Adrenal gland (tissue), 12 donors: ENCODE measurements around the gene ISY1. TPM values are rescaled to one million over a fixed set of nuclear protein-coding genes. Genes with fewer than 3 reads are reported as not detected.
"Not testable (repeated sequence)": the region's sequence is repeated elsewhere in the genome, so short reads cannot be mapped to it uniquely, and the experiment has no call there.

Experiments used
- DNase-seq, 7 donors: peaks; one replicate each; pipeline ENCODE4 v3.0.0-alpha.2; 2019 to 2020
- H3K27ac ChIP-seq, 5 donors: fragments of 200-600 bp; sonication (generic) in 4 of 5; 1 replicate in 3 of 5; 2 replicates in 2 of 5; pipeline versions ENCODE4 v1.5.1 to v1.8.0; 2016 to 2020; ENCODE audit warnings: mild to moderate bottlenecking in 1 of 5
- H3K27me3 ChIP-seq: fragments of 200-600 bp; 2 replicates; pipeline ENCODE4 v1.8.0; 2021
- H3K36me3 ChIP-seq, 2 donors: fragments of 200-600 bp; replicated peaks in 1 of 2; 1 replicate in 1 of 2; 2 replicates in 1 of 2; pipeline versions ENCODE4 v1.5.1 to v1.8.0; 2018 to 2022
- H3K4me1 ChIP-seq, 2 donors: fragments of 200-600 bp; replicated peaks in 1 of 2; 1 replicate in 1 of 2; 2 replicates in 1 of 2; pipeline versions ENCODE4 v1.5.1 to v1.8.0; 2018 to 2021
- H3K4me3 ChIP-seq, 4 donors: fragments of 200-600 bp; sonication (generic) in 3 of 4; one replicate each; pipeline ENCODE4 v1.5.1; 2016 to 2018
- H3K9me3 ChIP-seq, 3 donors: fragments of 200-600 bp; sonication (generic) in 1 of 3; replicated peaks in 1 of 3; 1 replicate in 2 of 3; 2 replicates in 1 of 3; pipeline versions ENCODE4 v1.5.1 to v1.8.0; 2016 to 2021
- CTCF ChIP-seq, 6 experiments: fragments of 450-650 bp in 4 of 6; fragments of 200-600 bp in 2 of 6; sonication (generic) in 1 of 6; IDR thresholded peaks; 1 replicate in 5 of 6; 2 replicates in 1 of 6; pipeline versions ENCODE4 v1.5.1 to v1.8.0; 2016 to 2021; ENCODE audit warnings: antibody characterized with exemption in 6 of 6, mild to moderate bottlenecking in 2 of 6, moderate library complexity in 1 of 6
- POLR2A ChIP-seq, 2 donors: fragments of 450-650 bp; IDR thresholded peaks; one replicate each; pipeline ENCODE4 v1.6.1; 2017; ENCODE audit warnings: antibody characterized with exemption in 2 of 2, mild to moderate bottlenecking in 2 of 2, moderate library complexity in 1 of 2
- WGBS, 4 donors: extraction: QIAGEN DNeasy Blood & Tissue Kit in 2 of 4; methylation state at CpG; one replicate each; pipeline versions ENCODE4 v1.1.5 to v1.1.7; 2013 to 2017; 5-methylcytosine and 5-hydroxymethylcytosine counted together
- intact Hi-C, 2 donors: fragments of 100-400 bp; cut with DNase I; formaldehyde crosslinking; loops; one replicate each; pipeline versions ENCODE4 v1.14.1 to v1.15.0; 2022 to 2023
- polyA plus RNA-seq, 3 donors: library from polyadenylated mRNA; stranded (reverse); fragments of 200-250 nt in 2 of 3; fragments of 350-450 nt in 1 of 3; fragmentation: Illumina TruSeq in 1 of 3; extraction: RNeasy Lipid Tissue Mini Kit (QIAGEN cat#74804) in 1 of 3; gene quantifications; one replicate each; pipeline ENCODE4 v1.2.3, GENCODE V29; 2013 to 2014
- total RNA-seq, 9 donors: library from RNA; depleted of rRNA in 4 of 9; stranded (reverse); fragments of >200 nt in 4 of 9; fragments of 120-200 nt in 1 of 9; fragmentation: NEBNext Ultra II Directional in 1 of 9; extraction: Animal tissue kit (Norgen Biotek cat#: 25700) in 1 of 9; gene quantifications; one replicate each; pipeline versions ENCODE4 v1.1.0 to v1.2.4, GENCODE V29; 2013 to 2023
- donor health status: healthy with polysubstance abuse.
- donor health status: Bipolar disorder and iron deficiency.
- donor health status: DM: yes; HTN: yes; CAD: no.
- donor health status: DM: no; HTN: no; CAD: no.
- donor health status: DM: no; HTN: no; CAD: no.
- donor health status: DM: yes; HTN: yes; CAD: no.

Gene ISY1
- total and polyA plus RNA-seq, 12 donors, result 4.1 to 40.0 (median 26.1) TPM

GRCh38 chr3:129161860-129162271 is 1.0 kb upstream of the ISY1 start:
- peak in 5 of 7 donors; percentile 26 to 40 (median 38) for DNase-seq
- no peak for TF ChIP-seq POLR2A (IDR thresholded peaks at IDR 0.05)
- Histone ChIP-seq H3K4me1 (peaks cover 17% of the 10 kb centered on the region in 2 donors), H3K27ac (peak overlapping the region; percentile 96 to 98 (median 97)), H3K4me3 (peak overlapping the region in 3 of 4 donors; percentile 61 to 87 (median 81)), H3K36me3 (peaks cover 0 to 38% of the 10 kb centered on the region in 2 donors), H3K9me3 (no peaks in the 10 kb centered on the region), H3K27me3 (no peaks in the 10 kb centered on the region)
- WGBS, 4 donors, result 1 to 2% (median 2%) methylated on average over 10 to 12 of the region's 12 CpGs
- intact Hi-C loops, result no loop called here

GRCh38 chr3:129144786-129145185 is 16.1 kb downstream of the ISY1 start:
- DNase-seq, result no peak
- no peak for TF ChIP-seq POLR2A (IDR thresholded peaks at IDR 0.05)
- TF ChIP-seq CTCF (IDR thresholded peaks at IDR 0.05), result no peak

GRCh38 chr3:129141011-129141410 is 19.9 kb downstream of the ISY1 start:
- H3K4me3 ChIP-seq, H3K9me3 ChIP-seq, H3K27me3 ChIP-seq, H3K4me1 ChIP-seq, H3K27ac ChIP-seq: not testable (repeated sequence)
- intact Hi-C loops, result loop anchor here in 1 of 2 donors (10.0 kb wide), 2 partner anchors 166 to 1066 kb away; no protein-coding TSS in a partner anchor
- DNase-seq, result peak in 1 of 7 donors; percentile 0
- WGBS, 4 donors, result 89 to 96% (median 93%) methylated on average over 5 of the region's 5 CpGs
- H3K36me3 ChIP-seq, result peaks cover 0 to 75% of the 10 kb centered on the region in 2 donors

More at GRCh38 chr3:129144786-129145185, 16.1 kb downstream of the ISY1 start:
- Histone ChIP-seq H3K27me3 (no peaks in the 10 kb centered on the region), H3K36me3 (peaks cover 0 to 48% of the 10 kb centered on the region in 2 donors), H3K27ac (no peak overlapping the region), H3K9me3 (no peaks in the 10 kb centered on the region), H3K4me1 (no peaks in the 10 kb centered on the region), H3K4me3 (no peak overlapping the region)
- intact Hi-C loops, result loop anchor here in 1 of 2 donors (10.0 kb wide), 2 partner anchors 170 to 1070 kb away; no protein-coding TSS in a partner anchor

- Histone ChIP-seq H3K27ac (no peak overlapping the region), H3K4me1 (no peaks in the 10 kb centered on the region), H3K4me3 (no peak overlapping the region), H3K36me3 (peaks cover 0 to 72% of the 10 kb centered on the region in 2 donors), H3K9me3 (no peaks in the 10 kb centered on the region), H3K27me3 (no peaks in the 10 kb centered on the region)
- intact Hi-C loops, result loop anchor here in 1 of 2 donors (10.0 kb wide), 2 partner anchors 165 to 1065 kb away; no protein-coding TSS in a partner anchor
- TF ChIP-seq POLR2A (IDR thresholded peaks at IDR 0.05) (no peak), CTCF (IDR thresholded peaks at IDR 0.05) (no peak)
- 59 to 82% (median 80%) methylated on average over 1 of the region's 1 CpG for WGBS, 4 donors
- DNase-seq, result peak in 1 of 7 donors; percentile 23
Measured at GRCh38 chr3:129139911-129140310, 21.0 kb downstream of the ISY1 start.

GRCh38 chr3:129136275-129136674 is 24.6 kb downstream of the ISY1 start:
- intact Hi-C loops, H3K27ac ChIP-seq, H3K4me1 ChIP-seq, H3K27me3 ChIP-seq, H3K9me3 ChIP-seq, H3K4me3 ChIP-seq: not testable (repeated sequence)
- DNase-seq, result peak in 1 of 7 donors; percentile 1
- H3K36me3 ChIP-seq, result peaks cover 0 to 84% of the 10 kb centered on the region in 2 donors
- WGBS, 4 donors, result 90 to 94% (median 93%) methylated on average over 10 of the region's 10 CpGs
